A549 (cell line): Measurements from ENCODE around the gene SLC22A31. TPM values are rescaled to one million over a fixed set of nuclear protein-coding genes. Genes with fewer than 3 reads are reported as not detected.
"Not testable (repeated sequence)": the region's sequence is repeated elsewhere in the genome, so short reads cannot be mapped to it uniquely, and the experiment has no call there.

Experiments used
- ATAC-seq, 2 experiments: fragments of 200-7000 bp in 1 of 2; fragments of >200 bp in 1 of 2; cut with Nextera tagmentation in 1 of 2; cut with Tn5 transposase in 1 of 2; 3 replicates each; pipeline versions ENCODE4 v1.8.0 to v1.9.1; 2018 to 2020; ENCODE audit warnings: mild to moderate bottlenecking in 1 of 2, moderate library complexity in 1 of 2
- CTCF ChIA-PET: fragments of 300-600 bp; sonication (Branson Sonifier 250); formaldehyde crosslinking; extraction: SDS; loops from one replicate; lab custom pipeline; 2021; ENCODE audit warnings: antibody characterized with exemption, inconsistent platforms; lab: Yijun Ruan, JAX
- POLR2A ChIA-PET: fragments of 350-600 bp; formaldehyde crosslinking; extraction: SDS; loops from one replicate; lab custom pipeline; 2021; ENCODE audit warnings: antibody characterized with exemption, inconsistent platforms; lab: Yijun Ruan, JAX
- DNase-seq, 2 experiments: peaks; one replicate each; pipeline versions ENCODE4 v3.0.0 to v3.0.0-alpha.2; 2011 to 2016; ENCODE audit warnings: low read depth in 1 of 2, low spot score in 1 of 2
- FAIRE-seq: peaks from 2 replicates; lab custom pipeline; 2011; peaks lifted over from hg19 to GRCh38; lab: Jason Lieb, UNC
- H3K27ac ChIP-seq, 2 experiments: fragments of >200 bp; sonication (Bioruptor Twin); formaldehyde crosslinking; 3 replicates each; pipeline ENCODE4 v1.5.1; 2016 to 2017
- H3K4me1 ChIP-seq: fragments of >200 bp; sonication (Bioruptor Twin); formaldehyde crosslinking; 3 replicates; pipeline ENCODE4 v1.6.1; 2016
- H3K4me2 ChIP-seq: fragments of >200 bp; sonication (Bioruptor Twin); formaldehyde crosslinking; 3 replicates; pipeline ENCODE4 v1.6.1; 2016
- H3K4me3 ChIP-seq: fragments of >200 bp; sonication (Bioruptor Twin); formaldehyde crosslinking; 3 replicates; pipeline ENCODE4 v1.5.1; 2016
- H3K9me3 ChIP-seq: fragments of >200 bp; sonication (Bioruptor Twin); formaldehyde crosslinking; 3 replicates; pipeline ENCODE4 v1.6.1; 2016
- EHF ChIP-seq: fragments of 250-450 bp; sonication (Bioruptor Pico); IDR thresholded peaks from 2 replicates; pipeline ENCODE4 v1.5.0; 2020; ENCODE audit warnings: mild to moderate bottlenecking
- FOSL2 ChIP-seq, 2 experiments: fragments of 450-650 bp in 1 of 2; fragments of >200 bp in 1 of 2; sonication (Bioruptor Twin) in 1 of 2; formaldehyde crosslinking; IDR thresholded peaks; 2 replicates each; pipeline versions ENCODE4 v1.5.0 to v1.6.1; 2016 to 2020; ENCODE audit warnings: mild to moderate bottlenecking in 1 of 2, moderate library complexity in 1 of 2
- HOXB5 ChIP-seq: fragments of 250-450 bp; sonication (Bioruptor Pico); IDR thresholded peaks from 2 replicates; pipeline ENCODE4 v1.5.0; 2020; ENCODE audit warnings: mild to moderate bottlenecking, moderate library complexity
- KDM5A ChIP-seq: fragments of 200-600 bp; sonication (generic); IDR thresholded peaks from 2 replicates; pipeline ENCODE4 v1.6.1; 2016; ENCODE audit warnings: antibody characterized with exemption, mild to moderate bottlenecking
- NR3C1 ChIP-seq: fragments of >200 bp; sonication (Bioruptor Twin); formaldehyde crosslinking; IDR thresholded peaks from 3 replicates; pipeline ENCODE4 v1.6.1; 2017
- PHF8 ChIP-seq: fragments of 200-600 bp; sonication (generic); IDR thresholded peaks from 2 replicates; pipeline ENCODE4 v1.6.1; 2016; ENCODE audit warnings: low read depth, mild to moderate bottlenecking, antibody characterized with exemption, moderate library complexity, borderline replicate concordance
- ZFP36 ChIP-seq: fragments of 450-650 bp; IDR thresholded peaks from 2 replicates; pipeline ENCODE4 v1.6.1; 2014; ENCODE audit warnings: borderline replicate concordance; ENCODE audit not compliant: partially characterized antibody
- WGBS: methylation state at CpG from one replicate; pipeline ENCODE4 v1.1.6; 2017; ENCODE audit errors: missing lambda C conversion rate; 5-methylcytosine and 5-hydroxymethylcytosine counted together
- polyA plus RNA-seq, 4 experiments: library from polyadenylated mRNA; depleted of rRNA in 3 of 4; stranded (reverse); fragments of >200 nt; fragmentation: RNase III in 1 of 4; extraction: RNeasy Plus Mini Kit Qiagen cat#74134 plus additional on column Dnase treatment in 1 of 4; gene quantifications; 2 replicates in 3 of 4; 3 replicates in 1 of 4; pipeline ENCODE4 v1.2.3, GENCODE V29; 2011 to 2017
- TF ChIP-seq, protein P1 (sequence below): fragments of >200 bp; sonication (Bioruptor Twin); formaldehyde crosslinking; IDR thresholded peaks from 3 replicates; pipeline ENCODE4 v1.6.1; 2016
- TF ChIP-seq, protein P2 (sequence below): fragments of 150-350 bp; IDR thresholded peaks from 2 replicates; pipeline ENCODE4 v1.6.1; 2014; ENCODE audit warnings: low read depth, mild to moderate bottlenecking, low read length
- TF ChIP-seq, protein P3 (sequence below): IDR thresholded peaks from 2 replicates; pipeline ENCODE4 v1.6.1; 2012

Gene SLC22A31
- polyA plus RNA-seq, 2 of the 4 experiments (the other 2 are of a cell fraction): 0.36 to 0.77 TPM

DNA sequence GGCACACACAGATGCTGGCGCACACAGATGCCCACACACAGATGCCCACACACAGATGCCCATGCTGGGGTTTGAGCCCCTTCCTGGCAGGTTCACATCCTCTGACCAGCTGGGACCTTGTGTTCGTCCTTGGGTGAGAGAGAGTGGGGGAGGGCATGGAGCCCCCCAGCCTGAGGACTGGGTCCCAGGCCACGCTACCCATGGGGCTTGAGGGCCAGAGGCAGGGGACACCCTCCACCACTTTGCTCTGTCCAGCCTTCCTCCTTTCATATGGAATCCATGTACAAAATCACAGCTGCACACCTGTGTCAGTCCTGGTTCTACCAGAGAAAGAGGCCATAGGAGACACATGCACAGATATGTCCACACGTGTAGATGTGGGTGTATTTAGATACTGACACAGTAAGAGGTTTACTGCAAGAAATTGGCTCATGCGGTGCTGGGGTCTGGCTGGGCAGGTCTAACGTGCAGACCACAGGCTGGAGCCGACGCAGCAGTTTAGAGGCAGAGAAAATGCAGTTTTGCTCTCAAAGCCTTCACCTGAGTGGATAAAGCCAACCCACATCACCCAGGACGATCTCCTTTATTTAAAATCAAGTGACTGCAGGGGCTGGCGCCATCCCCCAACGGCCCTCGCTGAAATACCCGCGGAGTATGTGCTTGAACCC is 10.8 kb downstream of the SLC22A31 start:
- Histone ChIP-seq H3K4me2 (no peak overlapping the region), H3K4me3 (no peak overlapping the region), H3K27ac (no peak overlapping the region), H3K4me1 (peaks cover 7% of the 10 kb centered on the region; the same call in 1 of the 3 replicates), H3K9me3 (no peaks in the 10 kb centered on the region)
- TF ChIP-seq, protein P1, sequence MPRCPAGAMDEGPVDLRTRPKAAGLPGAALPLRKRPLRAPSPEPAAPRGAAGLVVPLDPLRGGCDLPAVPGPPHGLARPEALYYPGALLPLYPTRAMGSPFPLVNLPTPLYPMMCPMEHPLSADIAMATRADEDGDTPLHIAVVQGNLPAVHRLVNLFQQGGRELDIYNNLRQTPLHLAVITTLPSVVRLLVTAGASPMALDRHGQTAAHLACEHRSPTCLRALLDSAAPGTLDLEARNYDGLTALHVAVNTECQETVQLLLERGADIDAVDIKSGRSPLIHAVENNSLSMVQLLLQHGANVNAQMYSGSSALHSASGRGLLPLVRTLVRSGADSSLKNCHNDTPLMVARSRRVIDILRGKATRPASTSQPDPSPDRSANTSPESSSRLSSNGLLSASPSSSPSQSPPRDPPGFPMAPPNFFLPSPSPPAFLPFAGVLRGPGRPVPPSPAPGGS: no peak
- ChIA-PET CTCF (no interaction called here), POLR2A (no interaction called here)
- DNase-seq: no peak
- ATAC-seq: no peak
- no peak for FAIRE-seq
- 59% methylated on average over 11 of the region's 14 CpGs for WGBS

DNA sequence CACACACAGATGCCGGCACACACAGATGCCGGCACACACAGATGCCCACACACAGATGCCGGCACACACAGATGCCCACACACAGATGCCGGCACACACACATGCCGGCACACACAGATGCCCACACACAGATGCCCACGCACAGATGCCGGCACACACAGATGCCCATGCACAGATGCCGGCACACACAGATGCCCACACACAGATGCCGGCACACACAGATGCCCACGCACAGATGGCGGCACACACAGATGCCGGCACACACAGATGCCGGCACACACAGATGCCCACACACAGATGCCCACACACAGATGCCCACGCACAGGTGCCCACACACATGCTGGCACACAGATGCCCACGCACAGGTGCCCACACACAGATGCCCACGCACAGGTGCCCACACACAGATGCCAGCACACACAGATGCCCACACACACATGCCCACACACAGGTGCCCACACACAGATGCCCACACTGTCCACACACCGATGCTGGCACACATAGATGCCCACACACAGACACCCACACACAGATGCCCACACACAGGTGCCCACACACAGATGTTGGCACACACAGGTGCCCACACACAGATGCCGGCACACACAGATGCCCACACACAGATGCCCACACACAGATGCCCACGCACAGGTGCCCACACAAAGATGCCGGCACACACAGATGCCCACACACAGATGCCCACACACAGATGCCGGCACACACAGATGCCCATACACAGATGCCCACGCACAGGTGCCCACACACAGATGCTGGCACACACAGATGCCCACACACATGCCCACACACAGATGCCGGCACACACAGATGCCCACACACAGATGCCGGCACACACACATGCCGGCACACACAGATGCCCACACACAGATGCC is 11.6 kb downstream of the SLC22A31 start:
- FAIRE-seq, CTCF ChIA-PET: not testable (repeated sequence)
- 87% methylated on average over 6 of the region's 25 CpGs for WGBS

DNA sequence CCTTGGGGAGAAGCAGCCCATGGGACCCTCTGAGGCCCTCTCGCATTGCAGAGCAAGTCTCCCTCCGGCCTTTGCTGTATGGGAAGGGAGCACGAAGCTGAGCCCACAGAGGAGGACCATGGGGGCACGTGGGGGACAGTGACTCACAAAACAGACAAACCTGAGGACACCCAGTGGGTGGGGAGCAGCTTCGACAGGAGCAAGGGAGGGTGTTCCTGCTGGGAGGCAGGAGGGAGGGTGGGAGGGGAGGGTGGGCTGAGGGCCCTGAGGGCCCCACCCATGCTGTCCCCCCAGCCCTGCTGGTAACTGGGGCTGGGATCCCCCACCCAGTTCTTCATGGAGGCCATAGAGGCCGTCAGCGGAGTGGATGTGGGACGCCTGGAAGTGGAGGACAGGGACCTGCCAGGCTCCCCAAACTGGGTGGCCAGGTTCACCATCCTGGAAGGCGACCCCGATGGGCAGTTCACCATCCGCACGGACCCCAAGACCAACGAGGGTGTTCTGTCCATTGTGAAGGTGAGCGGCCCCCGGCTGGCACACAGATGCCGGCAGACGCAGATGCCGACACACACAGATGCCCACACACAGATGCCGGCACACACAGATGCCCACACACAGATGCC is 12.5 kb downstream of the SLC22A31 start:
- WGBS: 43% methylated on average over 15 of the region's 19 CpGs
- Histone ChIP-seq H3K4me2 (no peak overlapping the region), H3K4me3 (no peak overlapping the region), H3K4me1 (0 out of 3 replicates have a peak, but pooled peaks cover 3% of the 10 kb centered on the region), H3K9me3 (no peaks in the 10 kb centered on the region), H3K27ac (no peak overlapping the region)
- TF ChIP-seq KDM5A: no peak
- no peak for TF ChIP-seq PHF8
- no peak for TF ChIP-seq EHF (CRISPR knock-in tag)
- TF ChIP-seq NR3C1: no peak
- no peak for TF ChIP-seq FOSL2 (IDR thresholded peaks at IDR 0.05)
- TF ChIP-seq FOSL2 (CRISPR knock-in tag; IDR thresholded peaks at IDR 0.05): no peak
- TF ChIP-seq, protein P2, sequence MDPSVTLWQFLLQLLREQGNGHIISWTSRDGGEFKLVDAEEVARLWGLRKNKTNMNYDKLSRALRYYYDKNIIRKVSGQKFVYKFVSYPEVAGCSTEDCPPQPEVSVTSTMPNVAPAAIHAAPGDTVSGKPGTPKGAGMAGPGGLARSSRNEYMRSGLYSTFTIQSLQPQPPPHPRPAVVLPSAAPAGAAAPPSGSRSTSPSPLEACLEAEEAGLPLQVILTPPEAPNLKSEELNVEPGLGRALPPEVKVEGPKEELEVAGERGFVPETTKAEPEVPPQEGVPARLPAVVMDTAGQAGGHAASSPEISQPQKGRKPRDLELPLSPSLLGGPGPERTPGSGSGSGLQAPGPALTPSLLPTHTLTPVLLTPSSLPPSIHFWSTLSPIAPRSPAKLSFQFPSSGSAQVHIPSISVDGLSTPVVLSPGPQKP: no peak
- TF ChIP-seq HOXB5: no peak
- TF ChIP-seq, protein P3, sequence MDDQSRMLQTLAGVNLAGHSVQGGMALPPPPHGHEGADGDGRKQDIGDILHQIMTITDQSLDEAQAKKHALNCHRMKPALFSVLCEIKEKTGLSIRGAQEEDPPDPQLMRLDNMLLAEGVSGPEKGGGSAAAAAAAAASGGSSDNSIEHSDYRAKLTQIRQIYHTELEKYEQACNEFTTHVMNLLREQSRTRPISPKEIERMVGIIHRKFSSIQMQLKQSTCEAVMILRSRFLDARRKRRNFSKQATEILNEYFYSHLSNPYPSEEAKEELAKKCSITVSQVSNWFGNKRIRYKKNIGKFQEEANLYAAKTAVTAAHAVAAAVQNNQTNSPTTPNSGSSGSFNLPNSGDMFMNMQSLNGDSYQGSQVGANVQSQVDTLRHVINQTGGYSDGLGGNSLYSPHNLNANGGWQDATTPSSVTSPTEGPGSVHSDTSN: no peak
- no peak for TF ChIP-seq ZFP36
- ChIA-PET CTCF (interaction anchor here (1.0 to 1.4 kb wide), 2 partner anchors 10 to 450 kb away, joined by 3 read pairs; no protein-coding TSS in a partner anchor), POLR2A (no interaction called here)
- FAIRE-seq (no peak), ATAC-seq (peak in 1 of 2 experiments; percentile 47; a peak in 5 of 6 replicates), DNase-seq (peak in 1 of 2 experiments; percentile 47)

More for the DNA sequence above, 11.6 kb downstream of the SLC22A31 start:
- H3K4me1 ChIP-seq, DNase-seq, H3K4me2 ChIP-seq, POLR2A ChIA-PET, ATAC-seq, H3K4me3 ChIP-seq, H3K9me3 ChIP-seq, H3K27ac ChIP-seq: not testable (repeated sequence)
